HepG2 (cell line): Measurements from ENCODE around the gene COMT. TPM values are rescaled to one million over a fixed set of nuclear protein-coding genes. Genes with fewer than 3 reads are reported as not detected.

ENCODE experiments used
- CREBL2 ChIP-seq: sonication (generic); formaldehyde crosslinking; IDR thresholded peaks from 2 replicates; pipeline ENCODE4 v1.8.1; 2023; ENCODE audit warnings: missing genetic modification reagents, mild to moderate bottlenecking, borderline replicate concordance
- HMGXB4 ChIP-seq, 2 experiments: sonication (generic) in 1 of 2; formaldehyde crosslinking in 1 of 2; IDR thresholded peaks; 2 replicates each; pipeline versions ENCODE4 v1.4.0 to v1.6.1; 2018 to 2020; ENCODE audit warnings: missing genetic modification reagents in 2 of 2, borderline replicate concordance in 1 of 2, low read depth in 1 of 2, mild to moderate bottlenecking in 1 of 2, missing biosample characterization in 1 of 2
- IRF9 ChIP-seq: sonication (generic); formaldehyde crosslinking; IDR thresholded peaks from 2 replicates; pipeline ENCODE4 v1.8.0; 2022; ENCODE audit warnings: missing genetic modification reagents, mild to moderate bottlenecking, borderline replicate concordance
- KLF16 ChIP-seq, 2 experiments: sonication (generic) in 1 of 2; formaldehyde crosslinking in 1 of 2; IDR thresholded peaks; 2 replicates each; pipeline versions ENCODE4 v1.6.1 to v1.8.0; 2016 to 2023; ENCODE audit warnings: missing genetic modification reagents in 2 of 2, missing compliant biosample characterization in 1 of 2
- PAX8 ChIP-seq: sonication (generic); formaldehyde crosslinking; IDR thresholded peaks from 2 replicates; pipeline ENCODE4 v1.8.0; 2022; ENCODE audit warnings: mild to moderate bottlenecking, missing genetic modification reagents, borderline replicate concordance
- PRDM15 ChIP-seq: sonication (generic); formaldehyde crosslinking; IDR thresholded peaks from 2 replicates; pipeline ENCODE4 v1.4.0; 2020; ENCODE audit warnings: missing genetic modification reagents
- RAD51 ChIP-seq: fragments of 450-650 bp; IDR thresholded peaks from 2 replicates; pipeline ENCODE4 v1.6.1; 2016; ENCODE audit warnings: borderline replicate concordance
- RERE ChIP-seq: IDR thresholded peaks from 2 replicates; pipeline ENCODE4 v1.6.1; 2016; ENCODE audit warnings: low read depth, missing genetic modification reagents, missing compliant biosample characterization
- SOX5 ChIP-seq: IDR thresholded peaks from 2 replicates; pipeline ENCODE4 v1.6.1; 2016; ENCODE audit warnings: borderline replicate concordance
- SRF ChIP-seq: IDR thresholded peaks from 2 replicates; pipeline ENCODE4 v1.6.1; 2011; ENCODE audit warnings: mild to moderate bottlenecking, low read depth, low read length, moderate library complexity
- ZFP36L2 ChIP-seq: sonication (generic); formaldehyde crosslinking; IDR thresholded peaks from 2 replicates; pipeline ENCODE4 v1.4.0; 2020; ENCODE audit warnings: missing genetic modification reagents
- ZNF17 ChIP-seq: sonication (generic); formaldehyde crosslinking; IDR thresholded peaks from 2 replicates; pipeline ENCODE4 v1.5.0; 2020; ENCODE audit warnings: mild to moderate bottlenecking, missing genetic modification reagents
- ZNF792 ChIP-seq: IDR thresholded peaks from 2 replicates; pipeline ENCODE4 v1.6.1; 2016
- ZNF879 ChIP-seq: sonication (generic); formaldehyde crosslinking; IDR thresholded peaks from 2 replicates; pipeline ENCODE4 v1.8.1; 2023; ENCODE audit warnings: missing genetic modification reagents
- ZNF891 ChIP-seq: sonication (generic); formaldehyde crosslinking; IDR thresholded peaks from 2 replicates; pipeline ENCODE4 v1.5.0; 2020; ENCODE audit warnings: mild to moderate bottlenecking, missing genetic modification reagents
- polyA plus RNA-seq, 8 experiments: library from polyadenylated mRNA; depleted of rRNA in 3 of 8; stranded (reverse) in 7 of 8; unstranded in 1 of 8; fragments of >200 nt; fragmentation: Illumina TruSeq in 4 of 8; extraction: Trizol in 4 of 8; gene quantifications; 2 replicates each; pipeline versions ENCODE4 v1.2.1 to v1.2.3, GENCODE V29; 2011 to 2016; ENCODE audit warnings: low read depth in 4 of 8, missing spikeins in 1 of 8, mixed read lengths in 1 of 8; ENCODE audit not compliant: insufficient read depth in 1 of 8
- total RNA-seq, 5 experiments: library from RNA; depleted of rRNA; stranded (reverse); fragments of >200 nt; fragmentation: Illumina TruSeq; extraction: Trizol; gene quantifications; 2 replicates each; pipeline ENCODE4 v1.2.3, GENCODE V29; 2016; ENCODE audit warnings: low read depth in 1 of 5

COMT gene
- total and polyA plus RNA-seq, 2 of the 13 experiments (the other 11 are each of a cell fraction or from before 2014, with no cell fraction given), result 156 to 162 TPM

GRCh38 chr22:19943082-19944026 lies 1.8 kb downstream of the COMT start (continued):
- TF ChIP-seq HMGXB4 (CRISPR knock-in tag; IDR thresholded peaks at IDR 0.05; ENCODE audit: borderline replicate concordance in 1 of 2, low read depth in 1 of 2) (peak in 1 of 2 experiments; percentile 28; a peak in 1 of 4 replicates), ZFP36L2 (CRISPR knock-in tag) (no peak), PRDM15 (no peak), SRF (no peak), ZNF891 (CRISPR knock-in tag) (no peak), PAX8 (no peak), IRF9 (CRISPR knock-in tag) (no peak), ZNF879 (CRISPR knock-in tag) (no peak), KLF16 (CRISPR knock-in tag; IDR thresholded peaks at IDR 0.05) (no peak), CREBL2 (CRISPR knock-in tag) (no peak), SOX5 (CRISPR knock-in tag) (0 out of 2 replicates have a peak, but pooled peaks have one; percentile 0), RAD51 (no peak), ZNF792 (CRISPR knock-in tag) (no peak), ZNF17 (CRISPR knock-in tag) (no peak), RERE (0 out of 2 replicates have a peak, but pooled peaks have one; percentile 37)
